Measurements from ENCODE around the gene PACRG. TPM values are rescaled to one million over a fixed set of nuclear protein-coding genes. Genes with fewer than 3 reads are reported as not detected.

Gene PACRG
- total and polyA plus RNA-seq, 2 of the 8 experiments (the other 6 are each of a cell fraction or from before 2014, with no cell fraction given) = 0.44 to 0.54 TPM

DNA sequence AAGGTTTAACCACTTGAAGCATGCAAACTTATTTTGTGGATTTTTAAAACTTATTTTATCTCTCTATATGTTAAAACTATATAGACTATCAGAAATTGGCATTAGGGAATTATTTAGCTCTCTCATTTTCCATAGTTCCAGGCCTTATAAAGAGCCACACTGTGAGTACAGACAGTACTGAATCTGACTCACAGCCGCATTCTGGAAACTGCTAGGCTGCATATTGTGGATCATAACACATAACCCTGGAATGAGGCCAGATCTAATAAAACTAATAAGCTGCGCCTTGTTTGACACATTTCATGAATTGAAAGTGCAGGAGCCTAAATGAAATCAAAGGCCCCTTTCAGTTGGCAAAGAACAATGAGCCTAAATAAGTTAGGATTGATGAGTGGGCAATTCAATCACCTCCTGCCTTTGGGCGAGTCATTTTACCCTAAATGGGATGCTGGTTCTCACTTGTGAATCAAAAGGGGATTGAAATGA, 308.4 kb downstream of the PACRG start:
- H3K4me2 ChIP-seq (ENCODE audit: insufficient read depth in 1 of 2, low read depth in 2 of 2, low read length in 2 of 2) = no peak overlapping the region
- no peaks in the 10 kb centered on the region for H3K36me3 ChIP-seq (ENCODE audit: control insufficient read depth in 2 of 4, insufficient read depth in 4 of 4, low read length in 3 of 4)
- ChIA-PET CTCF (ENCODE audit: partially characterized antibody) (no interaction called here), POLR2A (ENCODE audit: partially characterized antibody) (no interaction called here)
- H3K23ac ChIP-seq (ENCODE audit: insufficient read length) = no peak overlapping the region
- no peak overlapping the region for H2BK15ac ChIP-seq (ENCODE audit: low read length)
- no peak overlapping the region for H2AK5ac ChIP-seq (ENCODE audit: low read depth, low read length)
- peaks cover 3% of the 10 kb centered on the region in 2 experiments; a peak in 1 of 4 replicates for H3K9me3 ChIP-seq (ENCODE audit: insufficient read depth in 2 of 2, low read depth in 1 of 2, low read length in 1 of 2)
- no peak overlapping the region for H3K4me3 ChIP-seq (ENCODE audit: extremely low read depth in 1 of 4, insufficient read depth in 2 of 4, low read depth in 3 of 4, low read length in 4 of 4)
- H4K20me1 ChIP-seq (replicated peaks in 1 of 2; ENCODE audit: control insufficient read depth in 1 of 2, insufficient read depth in 2 of 2, low read length in 2 of 2) = no peaks in the 10 kb centered on the region
- H4K91ac ChIP-seq (replicated peaks; ENCODE audit: insufficient read length, low read length) = no peak overlapping the region
- H3K79me1 ChIP-seq (ENCODE audit: low read depth, low read length) = no peaks in the 10 kb centered on the region; the same call in 1 of the 2 replicates
- no peak overlapping the region for H2BK5ac ChIP-seq (ENCODE audit: low read depth, low read length)
- H3K18ac ChIP-seq (ENCODE audit: extremely low read depth, low read length) = no peak overlapping the region
- H3K23me2 ChIP-seq (ENCODE audit: low read depth, low read length) = peaks cover 1% of the 10 kb centered on the region; the same call in 1 of the 2 replicates
- H3K4ac ChIP-seq (replicated peaks; ENCODE audit: insufficient read length, low read depth, low read length) = no peak overlapping the region
- no peaks in the 10 kb centered on the region for H3K4me1 ChIP-seq (replicated peaks in 1 of 4; ENCODE audit: control insufficient read depth in 3 of 4, insufficient read depth in 4 of 4, low read length in 3 of 4)
- H3K9ac ChIP-seq (replicated peaks in 1 of 4; ENCODE audit: extremely low read depth in 1 of 4, low read depth in 3 of 4, low read length in 3 of 4) = no peak overlapping the region
- no peaks in the 10 kb centered on the region for H3K27me3 ChIP-seq (replicated peaks in 1 of 4; ENCODE audit: control insufficient read depth in 3 of 4, extremely low read depth in 1 of 4, insufficient read depth in 3 of 4, low read length in 3 of 4)
- no peak for FAIRE-seq
- no peak for TF ChIP-seq RBBP5 (IDR thresholded peaks at IDR 0.05; ENCODE audit: borderline replicate concordance, low read depth, low read length)
- no peak overlapping the region for H2BK20ac ChIP-seq (ENCODE audit: low read length)
- no peaks in the 10 kb centered on the region for H3K79me2 ChIP-seq (ENCODE audit: control insufficient read depth in 1 of 2, insufficient read depth in 2 of 2, low read length in 2 of 2)
- no peak for DNase-seq (ENCODE audit: low read depth in 1 of 2, low spot score in 2 of 2)
- no peak overlapping the region for H3K27ac ChIP-seq (ENCODE audit: low read depth, low read length)
- WGBS, 2 experiments (ENCODE audit: extremely low coverage in 1 of 2, insufficient coverage in 1 of 2, insufficient read length in 1 of 2, insufficient replicate concordance in 2 of 2, low coverage in 1 of 2, low lambda C conversion rate in 2 of 2, missing lambda C conversion rate in 1 of 2) = 90% methylated on average over 3 of the region's 3 CpGs; no CpG with 5 or more reads in 1 of the 2 experiments
- no peak overlapping the region for H2BK120ac ChIP-seq (replicated peaks; ENCODE audit: low read depth, low read length)
- H4K5ac ChIP-seq (ENCODE audit: insufficient read length, low read depth, low read length) = no peak overlapping the region
- no peak overlapping the region for H2AFZ ChIP-seq (ENCODE audit: low read length)
- H2BK12ac ChIP-seq (ENCODE audit: low read depth, low read length) = no peak overlapping the region
- no peak overlapping the region for H3K14ac ChIP-seq (ENCODE audit: insufficient read length)
- H3K56ac ChIP-seq (replicated peaks; ENCODE audit: insufficient read length, low read depth, low read length) = no peak overlapping the region
- H4K8ac ChIP-seq (ENCODE audit: extremely low read depth, insufficient read depth, low read length) = no peak overlapping the region
